ENCODE measurements around the gene CFAP221.

The CFAP221 gene

GRCh38 chr2:119537792-119538191, 6.5 kb upstream of the CFAP221 start:
- DNase-seq: no peak

DNA sequence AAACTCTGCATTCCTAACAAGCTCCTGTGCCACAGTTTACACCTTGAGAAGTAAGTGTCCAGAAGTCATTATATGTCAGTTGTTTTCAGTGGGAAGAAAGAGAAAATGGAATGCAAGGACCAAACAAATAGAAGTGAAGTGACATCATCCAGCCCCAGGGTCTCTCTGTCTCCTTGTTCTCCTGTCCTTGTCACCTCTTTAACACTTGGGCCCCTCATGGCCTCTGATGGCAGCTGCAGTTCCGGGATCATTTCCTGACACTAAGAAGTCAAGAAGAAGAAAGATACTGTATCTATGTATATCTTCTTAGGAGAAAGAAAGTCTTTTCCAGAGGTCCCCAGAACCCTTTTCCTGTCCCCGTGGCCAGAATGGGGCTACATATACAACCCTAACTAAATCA, 2.8 kb upstream of the CFAP221 start:
- DNase-seq: no peak

DNA sequence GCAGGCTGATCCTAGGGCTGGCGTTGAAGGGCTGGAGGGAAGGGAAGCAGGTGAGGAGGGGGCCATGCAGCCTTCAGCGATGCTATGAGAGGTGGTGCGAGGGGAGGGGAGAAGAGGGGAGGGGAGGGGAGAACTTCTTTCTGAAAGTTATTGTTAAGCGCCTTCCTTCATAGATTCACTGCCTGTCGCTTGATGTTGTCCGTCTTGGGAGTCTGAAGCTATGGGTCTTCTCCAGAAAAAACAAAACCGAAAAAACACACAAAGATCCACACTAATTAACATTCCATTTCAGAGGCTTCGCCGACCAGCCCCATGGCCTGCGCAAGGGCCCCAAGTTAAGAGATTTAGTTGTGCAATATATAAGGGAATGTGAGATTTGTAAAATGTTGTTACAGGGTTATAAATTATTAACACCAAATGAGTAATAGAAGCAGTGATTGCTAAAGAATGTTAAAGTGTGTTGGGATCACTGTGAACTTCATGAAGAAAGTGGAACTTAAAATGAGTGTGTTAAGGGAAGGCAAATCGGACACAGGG, 758 bp downstream of the CFAP221 start:
- DNase-seq: no peak

DNA sequence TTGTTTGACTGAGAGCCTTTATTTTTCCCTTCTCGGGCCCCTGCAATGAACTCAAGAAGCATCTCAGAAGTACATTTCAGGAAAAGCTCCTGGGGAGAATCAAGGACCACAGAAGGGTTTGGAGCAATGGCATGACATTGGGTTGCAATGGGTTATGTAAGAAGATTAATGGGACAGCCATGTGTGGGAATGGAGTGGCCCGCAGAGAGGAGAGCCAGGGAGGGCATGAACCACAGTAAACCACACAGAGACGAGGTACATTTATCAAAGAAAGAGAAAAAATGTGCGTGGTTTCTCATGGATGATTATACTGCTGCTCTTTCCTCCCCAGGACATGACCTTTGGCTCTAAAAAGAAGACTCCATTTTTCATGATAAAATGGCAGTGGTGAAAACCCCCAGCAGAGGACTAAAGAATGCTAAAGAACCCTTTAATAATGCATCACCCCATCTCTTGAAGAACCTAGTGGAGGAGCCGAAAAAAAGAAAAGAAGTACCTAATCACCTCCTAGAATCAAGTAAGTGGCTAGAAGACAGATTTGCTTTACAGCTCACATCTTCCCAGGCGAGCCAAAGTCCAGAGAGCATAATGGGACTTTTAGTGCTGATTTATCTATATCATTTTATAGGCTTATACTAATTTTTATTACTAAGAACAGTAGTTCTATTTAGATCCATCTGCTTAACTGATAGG, 1.7 kb downstream of the CFAP221 start:
- DNase-seq: no peak

GRCh38 chr2:119546447-119546767, 2.2 kb downstream of the CFAP221 start:
- no peak for DNase-seq

DNA sequence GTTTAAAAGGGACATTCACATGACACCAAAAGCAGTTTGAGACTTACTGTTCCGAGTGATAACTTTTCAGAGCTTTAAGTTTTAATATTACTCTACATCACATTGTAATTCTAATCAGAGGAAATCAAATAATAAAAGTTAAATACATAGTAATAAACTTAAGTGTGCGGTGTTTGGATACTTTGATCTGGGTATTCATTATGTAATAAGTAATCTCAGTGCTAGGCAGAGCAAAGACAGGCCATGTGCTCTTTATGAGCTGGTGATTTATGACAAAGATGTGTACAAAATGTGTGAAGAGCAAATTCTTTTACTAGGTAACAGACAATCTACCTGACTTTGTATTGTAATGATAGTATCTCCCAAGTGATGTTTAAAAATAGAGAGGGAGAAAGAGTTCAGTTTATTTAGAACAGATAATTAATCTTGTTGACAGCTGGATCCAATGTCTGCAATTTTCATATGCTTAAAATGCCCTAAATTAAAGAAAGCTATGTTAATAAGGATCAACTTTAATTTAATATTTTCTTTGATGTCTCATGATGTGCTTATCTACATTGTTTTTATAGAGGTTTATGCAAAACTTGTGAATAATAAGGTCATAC, 4.4 kb downstream of the CFAP221 start:
- DNase-seq: no peak

GRCh38 chr2:119549241-119549640, 5.0 kb downstream of the CFAP221 start:
- DNase-seq: no peak

DNA sequence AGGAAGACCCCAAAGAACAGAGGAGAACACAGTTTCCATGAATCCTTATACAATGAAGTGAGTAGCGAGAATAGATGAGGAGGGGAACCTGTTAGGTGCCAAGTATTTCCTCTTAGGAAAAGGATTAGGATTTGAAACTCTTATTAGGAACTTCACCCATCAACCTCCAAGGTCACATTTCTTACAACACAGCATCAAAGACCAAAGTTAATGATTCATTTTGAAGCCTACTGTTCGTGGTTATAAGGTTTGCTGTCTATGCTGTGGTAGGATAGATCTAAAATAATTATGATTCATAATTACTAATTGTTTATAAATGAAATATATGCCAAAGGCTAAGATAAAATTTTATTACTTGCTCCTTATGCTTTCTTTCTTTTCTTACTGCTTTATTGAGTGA, 6.1 kb downstream of the CFAP221 start:
- no peak for DNase-seq

DNA sequence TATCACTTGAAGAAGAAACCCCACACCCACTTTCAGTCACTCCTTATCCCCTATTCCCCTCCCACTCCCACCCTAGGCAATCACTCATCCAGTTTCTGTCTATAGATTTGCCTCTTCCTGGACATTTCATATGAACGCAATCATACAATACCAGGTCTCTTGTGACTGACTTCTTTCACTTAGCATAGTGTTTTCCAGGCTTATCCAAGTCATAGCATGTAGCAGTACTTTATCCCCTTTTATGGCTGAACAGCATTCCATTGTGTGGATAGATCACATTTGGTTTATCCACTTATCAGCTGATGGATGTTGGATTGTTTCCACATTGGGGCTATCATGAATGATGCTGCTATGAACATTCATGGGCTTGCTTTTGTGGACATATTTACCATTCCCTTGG, 6.6 kb downstream of the CFAP221 start:
- no peak for DNase-seq

GRCh38 chr2:119552902-119553301, 8.7 kb downstream of the CFAP221 start:
- no peak for DNase-seq

GRCh38 chr2:119553687-119554344, 9.6 kb downstream of the CFAP221 start:
- no peak for DNase-seq

DNA sequence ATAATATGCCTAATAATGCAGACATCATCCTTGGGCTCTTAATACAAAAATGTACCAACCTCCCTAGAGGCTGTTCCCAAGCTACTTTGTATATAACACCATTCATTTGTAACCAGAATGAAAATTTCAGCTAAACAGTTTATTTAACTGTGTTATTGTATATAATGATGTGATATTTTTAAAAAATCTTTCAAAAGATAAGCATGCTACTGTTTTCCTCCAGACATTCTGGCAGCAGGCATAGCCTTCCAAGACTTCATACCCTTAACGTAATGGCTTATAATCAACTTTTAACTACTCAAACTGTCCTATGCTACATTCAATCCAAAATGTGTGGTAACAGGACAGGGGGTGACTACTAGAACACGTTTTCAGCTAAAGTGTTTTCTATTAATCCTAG, 21.2 kb downstream of the CFAP221 start:
- DNase-seq: no peak

- no peak for DNase-seq
Observed at GRCh38 chr2:119567292-119567691, 23.0 kb downstream of the CFAP221 start.

DNA sequence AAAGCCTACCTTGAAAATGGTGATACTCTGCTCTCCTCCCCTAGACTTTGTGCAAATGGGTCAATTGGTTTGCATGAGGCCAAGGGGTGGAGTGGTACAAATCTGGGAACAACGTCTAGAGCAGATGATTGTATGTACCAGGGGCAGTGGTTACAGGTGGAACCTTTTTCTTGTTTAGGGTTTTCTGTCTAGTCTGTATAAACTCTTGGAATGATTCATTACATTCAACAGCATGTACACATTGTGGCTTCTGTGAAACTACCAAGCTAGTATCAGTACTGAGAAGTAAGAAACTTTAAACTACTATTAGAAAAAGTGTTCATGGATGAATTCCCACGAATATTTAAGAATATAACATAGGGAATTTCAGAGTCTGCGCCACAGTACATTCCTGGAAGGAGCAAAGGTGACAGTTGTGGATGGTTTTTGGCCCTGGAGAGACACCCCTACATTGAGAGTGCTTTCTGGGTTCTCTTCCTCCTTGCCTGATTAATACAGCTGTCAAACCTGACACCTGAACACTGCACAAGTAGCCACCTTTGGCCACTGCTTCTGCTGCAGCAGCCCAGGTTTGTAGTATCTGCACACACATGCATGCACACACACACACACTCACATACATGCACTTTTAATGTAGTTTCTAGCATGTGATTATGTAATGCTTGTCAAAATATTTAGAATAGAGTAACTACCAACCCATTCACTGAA, 30.0 kb downstream of the CFAP221 start:
- no peak for DNase-seq

DNA sequence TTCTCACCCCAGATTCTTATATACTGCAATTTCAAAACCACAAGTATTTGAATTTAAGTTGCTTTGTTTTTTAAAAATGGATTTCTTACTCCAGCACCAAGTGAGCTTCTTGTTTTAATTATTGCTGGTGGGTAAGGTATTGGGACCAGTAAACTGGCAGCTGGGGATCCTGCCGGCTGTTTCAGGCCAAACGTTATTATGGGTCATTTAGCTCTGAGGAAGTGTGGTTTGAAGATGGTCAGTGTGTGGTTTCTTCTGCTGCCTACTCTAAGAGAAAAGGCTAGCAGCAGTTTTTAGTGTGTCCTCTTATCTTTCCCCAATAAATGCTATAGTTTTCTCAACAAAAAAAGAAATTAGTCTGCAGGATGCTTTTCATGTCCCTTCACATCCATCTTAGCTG, 30.6 kb downstream of the CFAP221 start:
- no peak for DNase-seq

GRCh38 chr2:119575439-119575838, 31.2 kb downstream of the CFAP221 start:
- no peak for DNase-seq

DNA sequence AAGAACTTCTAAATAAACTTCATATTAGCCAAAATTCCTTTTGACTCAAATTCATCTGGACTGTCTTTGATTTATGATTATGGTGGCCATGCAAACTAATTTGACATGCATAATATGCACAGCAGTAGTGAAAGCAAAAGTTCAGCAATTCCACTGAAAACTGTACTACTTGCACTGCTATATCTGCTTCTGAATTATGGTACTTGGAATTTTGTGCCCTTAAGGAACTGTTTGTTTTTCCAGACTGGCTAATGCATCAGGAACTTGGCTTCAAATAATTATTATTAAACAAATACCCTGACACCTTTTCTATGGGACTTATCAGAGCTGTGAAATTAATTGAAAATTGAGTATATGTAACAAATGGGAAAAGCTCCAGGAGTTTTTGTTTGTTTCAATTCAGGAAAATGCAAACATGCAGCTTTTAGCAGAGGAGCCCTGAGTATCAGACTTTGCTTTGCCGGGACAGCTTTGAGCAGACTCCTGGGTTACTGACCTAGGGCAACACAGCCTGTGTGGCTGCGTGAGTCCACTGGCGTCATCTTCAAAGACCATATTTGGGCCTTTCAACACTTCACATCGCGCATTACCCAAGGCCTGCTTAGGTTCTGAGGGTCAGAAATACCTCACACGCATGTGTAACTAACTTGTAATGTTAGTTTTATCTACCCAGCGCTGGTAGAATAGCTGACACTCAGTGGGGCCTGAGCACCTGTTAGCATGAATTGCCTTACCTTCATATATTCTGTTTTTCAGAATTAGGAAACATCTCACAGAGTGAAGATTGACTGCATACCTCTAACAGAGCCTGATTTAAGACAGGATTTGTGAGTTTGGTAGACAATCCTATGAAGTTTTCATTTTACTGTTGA, 35.4 kb downstream of the CFAP221 start:
- no peak for DNase-seq

GRCh38 chr2:119580550-119581072, 36.4 kb downstream of the CFAP221 start:
- no peak for DNase-seq

- no peak for DNase-seq
Observed at GRCh38 chr2:119583291-119583690, 39.0 kb downstream of the CFAP221 start.

DNA sequence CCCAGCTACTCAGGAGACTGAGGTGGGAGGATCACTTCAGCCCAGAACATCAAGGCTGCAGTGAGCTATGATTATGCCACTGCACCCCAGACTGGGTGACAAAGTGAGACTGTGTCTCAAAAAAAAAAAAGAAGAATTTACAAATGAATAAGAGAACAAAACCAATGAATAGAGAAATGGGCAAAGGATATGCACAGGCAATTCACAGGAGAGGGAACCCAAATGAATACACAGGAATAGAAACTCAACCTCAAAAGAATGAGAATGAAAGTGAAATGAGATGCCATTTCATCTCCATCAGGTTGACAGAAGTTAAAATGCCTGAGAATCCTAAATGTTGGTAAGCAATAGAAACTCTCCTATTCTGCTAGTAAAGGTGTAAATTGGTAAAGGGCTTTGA, 40.2 kb downstream of the CFAP221 start:
- no peak for DNase-seq

- DNase-seq: no peak
Observed at GRCh38 chr2:119586085-119586484, 41.8 kb downstream of the CFAP221 start.

GRCh38 chr2:119590873-119591272, 46.6 kb downstream of the CFAP221 start:
- no peak for DNase-seq
